ENCODE measurements around the gene SCO2.

- no peak for TF ChIP-seq EZH2 (IDR thresholded peaks at IDR 0.05; ENCODE audit: insufficient read depth, low read length)
- TF ChIP-seq CTCF (IDR thresholded peaks at IDR 0.05; ENCODE audit: insufficient read depth, low read depth, low read length), result no peak
These were observed 25.9 kb upstream of the SCO2 start for GRCh38 chr22:50551160-50551752.
